A549 (cell line): ENCODE results near the gene XAGE3.

Experiments
- CBX8 ChIP-seq: fragments of 200-600 bp; sonication (generic); IDR thresholded peaks from 2 replicates; pipeline ENCODE4 v1.6.1; 2016
- CEBPB ChIP-seq, 2 experiments: fragments of >200 bp in 1 of 2; sonication (Bioruptor Twin) in 1 of 2; formaldehyde crosslinking in 1 of 2; IDR thresholded peaks; 2 replicates each; pipeline ENCODE4 v1.6.1; 2012 to 2016
- CTCF ChIP-seq: fragments of >200 bp; sonication (Bioruptor Twin); formaldehyde crosslinking; IDR thresholded peaks from 3 replicates; pipeline ENCODE4 v1.5.1; 2016
- EP300 ChIP-seq, 2 experiments: fragments of >200 bp; sonication (Bioruptor Twin); formaldehyde crosslinking; IDR thresholded peaks; 2 replicates in 1 of 2; 3 replicates in 1 of 2; pipeline ENCODE4 v1.6.1; 2016 to 2017
- POLR2A ChIP-seq: IDR thresholded peaks from 2 replicates; pipeline ENCODE4 v1.6.1; 2012; ENCODE audit warnings: mild to moderate bottlenecking, low read length
- RFX5 ChIP-seq: fragments of 450-650 bp; IDR thresholded peaks from 2 replicates; pipeline ENCODE4 v1.7.1; 2014; ENCODE audit warnings: antibody characterized with exemption, mild to moderate bottlenecking, moderate library complexity

- TF ChIP-seq CTCF = no peak
- TF ChIP-seq POLR2A = no peak
- TF ChIP-seq CBX8 = no peak
- no peak for TF ChIP-seq CEBPB (IDR thresholded peaks at IDR 0.05)
- TF ChIP-seq RFX5 = no peak
- no peak for TF ChIP-seq EP300 (IDR thresholded peaks at IDR 0.05)
Observed at GRCh38 chrX:52865343-52865998, 2.4 kb downstream of the XAGE3 start.
